Suprapubic skin (tissue), 3 donors: ENCODE results near the gene PNPLA2.

ENCODE experiments used
- CTCF ChIP-seq, 2 donors: fragments of 200-600 bp in 1 of 2; fragments of 450-650 bp in 1 of 2; sonication (generic) in 1 of 2; IDR thresholded peaks; one replicate each; pipeline ENCODE4 v1.5.1; 2016 to 2019; ENCODE audit warnings: antibody characterized with exemption in 2 of 2, mild to moderate bottlenecking in 1 of 2, moderate library complexity in 1 of 2
- POLR2AphosphoS5 ChIP-seq, 3 donors: sonication (generic); formaldehyde crosslinking; IDR thresholded peaks; one replicate each; pipeline ENCODE4 v1.6.1; 2017; ENCODE audit warnings: antibody characterized with exemption in 3 of 3

GRCh38 chr11:852762-853161 lies 34.0 kb downstream of the PNPLA2 start:
- no peak for TF ChIP-seq POLR2AphosphoS5 (IDR thresholded peaks at IDR 0.05)
- TF ChIP-seq CTCF (IDR thresholded peaks at IDR 0.05): no peak
